Liver (tissue), 9 donors: ENCODE measurements around the gene FERMT1. TPM values are rescaled to one million over a fixed set of nuclear protein-coding genes. Genes with fewer than 3 reads are reported as not detected.
A peak's percentile ranks its signal among the peaks of the same experiment; 100 is the strongest.

Source experiments
- DNase-seq: peaks from one replicate; pipeline ENCODE4 v3.0.0-alpha.2; 2017; ENCODE audit warnings: low spot score
- H3K27ac ChIP-seq, 2 donors: one replicate each; pipeline ENCODE4 v1.7.0; 2013; ENCODE audit warnings: inconsistent platforms in 2 of 2, low read length in 2 of 2, control low read depth in 1 of 2, low read depth in 1 of 2, mild to moderate bottlenecking in 1 of 2
- H3K27me3 ChIP-seq, 4 donors: one replicate each; pipeline versions ENCODE4 v1.6.1 to v1.7.0; 2013; ENCODE audit warnings: low read length in 3 of 4, inconsistent platforms in 1 of 4, mild to moderate bottlenecking in 1 of 4, moderate library complexity in 1 of 4; ENCODE audit not compliant: control insufficient read depth in 4 of 4, insufficient read depth in 4 of 4
- H3K36me3 ChIP-seq, 4 donors: one replicate each; pipeline versions ENCODE4 v1.6.1 to v1.7.0; 2013; ENCODE audit warnings: low read length in 3 of 4, mild to moderate bottlenecking in 3 of 4, low read depth in 1 of 4, moderate library complexity in 1 of 4; ENCODE audit not compliant: control insufficient read depth in 4 of 4, insufficient read depth in 3 of 4
- H3K4me1 ChIP-seq, 4 donors: one replicate each; pipeline versions ENCODE4 v1.6.1 to v1.7.0; 2013; ENCODE audit warnings: low read length in 3 of 4, mild to moderate bottlenecking in 3 of 4, moderate library complexity in 1 of 4; ENCODE audit not compliant: control insufficient read depth in 4 of 4, insufficient read depth in 4 of 4
- H3K4me3 ChIP-seq, 3 donors: one replicate each; pipeline versions ENCODE4 v1.6.1 to v1.7.0; 2013; ENCODE audit warnings: low read length in 3 of 3, control low read depth in 1 of 3, low read depth in 1 of 3, mild to moderate bottlenecking in 1 of 3
- H3K9ac ChIP-seq, 2 donors: one replicate each; pipeline ENCODE4 v1.7.0; 2013; ENCODE audit warnings: low read length in 2 of 2, mild to moderate bottlenecking in 2 of 2, moderate library complexity in 2 of 2, control low read depth in 1 of 2, low read depth in 1 of 2
- H3K9me3 ChIP-seq, 4 donors: one replicate each; pipeline versions ENCODE4 v1.6.1 to v1.7.0; 2013; ENCODE audit warnings: low read length in 3 of 4; ENCODE audit not compliant: control insufficient read depth in 4 of 4
- ATF3 ChIP-seq: IDR thresholded peaks from 2 replicates; pipeline ENCODE4 v1.6.1; 2016; ENCODE audit warnings: antibody characterized with exemption
- CTCF ChIP-seq: fragments of 150-350 bp; IDR thresholded peaks from 2 replicates; pipeline ENCODE4 v1.5.1; 2017; ENCODE audit warnings: improper control_type of control experiment, low read depth, low read length; ENCODE audit not compliant: missing input control
- EGR1 ChIP-seq, 2 donors: IDR thresholded peaks; 2 replicates each; pipeline ENCODE4 v1.6.1; 2016 to 2018; ENCODE audit warnings: antibody characterized with exemption in 2 of 2, low read depth in 2 of 2
- FOXA1 ChIP-seq: IDR thresholded peaks from 2 replicates; pipeline ENCODE4 v1.6.1; 2016; ENCODE audit warnings: antibody characterized with exemption
- FOXA2 ChIP-seq: IDR thresholded peaks from 2 replicates; pipeline ENCODE4 v1.6.1; 2016; ENCODE audit warnings: antibody characterized with exemption
- GABPA ChIP-seq, 2 donors: IDR thresholded peaks in 1 of 2; conservative IDR thresholded peaks in 1 of 2; 2 replicates each; pipeline ENCODE4 v1.6.1; 2016; ENCODE audit warnings: antibody characterized with exemption in 2 of 2, mild to moderate bottlenecking in 1 of 2, moderate library complexity in 1 of 2
- HNF4A ChIP-seq, 2 donors: conservative IDR thresholded peaks; 2 replicates each; pipeline ENCODE4 v1.6.1; 2016; ENCODE audit warnings: antibody characterized with exemption in 2 of 2, mild to moderate bottlenecking in 2 of 2
- HNF4G ChIP-seq: IDR thresholded peaks from 2 replicates; pipeline ENCODE4 v1.6.1; 2016; ENCODE audit warnings: antibody characterized with exemption
- JUND ChIP-seq, 2 donors: IDR thresholded peaks; 2 replicates each; pipeline ENCODE4 v1.6.1; 2016; ENCODE audit warnings: antibody characterized with exemption in 2 of 2
- MAX ChIP-seq: IDR thresholded peaks from 2 replicates; pipeline ENCODE4 v1.6.1; 2016; ENCODE audit warnings: antibody characterized with exemption
- NR2F2 ChIP-seq: IDR thresholded peaks from 2 replicates; pipeline ENCODE4 v1.6.1; 2016; ENCODE audit warnings: antibody characterized with exemption
- RAD21 ChIP-seq, 2 donors: IDR thresholded peaks; 2 replicates each; pipeline ENCODE4 v1.6.1; 2016; ENCODE audit warnings: antibody characterized with exemption in 2 of 2, mild to moderate bottlenecking in 2 of 2
- REST ChIP-seq: IDR thresholded peaks from 2 replicates; pipeline ENCODE4 v1.6.1; 2016; ENCODE audit warnings: antibody characterized with exemption, mild to moderate bottlenecking
- RXRA ChIP-seq, 2 donors: IDR thresholded peaks; 2 replicates each; pipeline ENCODE4 v1.6.1; 2017 to 2018; ENCODE audit warnings: antibody characterized with exemption in 2 of 2, mild to moderate bottlenecking in 1 of 2
- SP1 ChIP-seq: IDR thresholded peaks from 2 replicates; pipeline ENCODE4 v1.6.1; 2018; ENCODE audit warnings: antibody characterized with exemption, mild to moderate bottlenecking
- TAF1 ChIP-seq: conservative IDR thresholded peaks from 2 replicates; pipeline ENCODE4 v1.6.1; 2016; ENCODE audit warnings: antibody characterized with exemption, mild to moderate bottlenecking
- YY1 ChIP-seq: IDR thresholded peaks from 2 replicates; pipeline ENCODE4 v1.6.1; 2016; ENCODE audit warnings: antibody characterized with exemption, mild to moderate bottlenecking
- ZBTB33 ChIP-seq: IDR thresholded peaks from 2 replicates; pipeline ENCODE4 v1.6.1; 2016; ENCODE audit warnings: antibody characterized with exemption
- WGBS: extraction: QIAGEN DNeasy Blood & Tissue Kit; methylation state at CpG from one replicate; pipeline ENCODE4 v1.1.7; 2013; 5-methylcytosine and 5-hydroxymethylcytosine counted together
- polyA plus RNA-seq, 2 donors: library from polyadenylated mRNA; stranded (reverse) in 1 of 2; unstranded in 1 of 2; fragments of 200-250 nt in 1 of 2; fragments of >200 nt in 1 of 2; fragmentation: Nextera tagmentation in 1 of 2; extraction: Ambion mirVana in 1 of 2; gene quantifications; one replicate each; pipeline versions ENCODE4 v1.2.1 to v1.2.3, GENCODE V29; 2013 to 2015
- total RNA-seq, 2 donors: library from RNA; depleted of rRNA; stranded (reverse); fragments of >200 nt; gene quantifications; one replicate each; pipeline ENCODE4 v1.2.3, GENCODE V29; 2014
- donor health status: healthy.
- donor health status: healthy.
- donor health status: healthy.
- donor health status: healthy.
- donor health status: healthy.

The FERMT1 gene
- total and polyA plus RNA-seq, 4 donors, result 0.11 to 0.42 (median 0.21) TPM

- H3K27ac ChIP-seq, result no peak overlapping the region
- TF ChIP-seq GABPA (IDR thresholded peaks at IDR 0.05 in 1 of 2, conservative IDR thresholded peaks at IDR 0.05 in 1 of 2) (no peak), FOXA2 (no peak), HNF4G (no peak), YY1 (peak; percentile 74), REST (no peak), JUND (IDR thresholded peaks at IDR 0.05) (peak in 1 of 2 donors; percentile 26), MAX (peak; percentile 16), HNF4A (conservative IDR thresholded peaks at IDR 0.05) (peak in 1 of 2 donors; percentile 51), RXRA (IDR thresholded peaks at IDR 0.05) (peak in 1 of 2 donors; percentile 56), ATF3 (no peak), FOXA1 (no peak), RAD21 (IDR thresholded peaks at IDR 0.05) (no peak), ZBTB33 (peak; percentile 15), TAF1 (no peak), EGR1 (IDR thresholded peaks at IDR 0.05; ENCODE audit: low read depth in 2 of 2) (no peak), NR2F2 (no peak), CTCF (no peak), SP1 (no peak)
- no peak for DNase-seq
Observed at GRCh38 chr20:6164421-6165341, 41.9 kb upstream of the FERMT1 start.

More at GRCh38 chr20:6164421-6165341, 41.9 kb upstream of the FERMT1 start:
- Histone ChIP-seq H3K27me3 (no peaks in the 10 kb centered on the region), H3K9me3 (no peaks in the 10 kb centered on the region), H3K36me3 (no peaks in the 10 kb centered on the region), H3K9ac (no peak overlapping the region), H3K4me1 (peaks cover 0 to 4% (median 3%) of the 10 kb centered on the region in 4 donors), H3K4me3 (no peak overlapping the region)
- WGBS, result 69% methylated on average over 10 of the region's 10 CpGs
